ENCODE results near the gene LMOD3. TPM values are rescaled to one million over a fixed set of nuclear protein-coding genes. Genes with fewer than 3 reads are reported as not detected.
A peak's percentile ranks its signal among the peaks of the same experiment; 100 is the strongest.

LMOD3 gene
- total and polyA plus RNA-seq, 9 of the 15 experiments (the other 6 are each of a cell fraction or from before 2014, with no cell fraction given), result 0.03 TPM; not detected in 8

DNA sequence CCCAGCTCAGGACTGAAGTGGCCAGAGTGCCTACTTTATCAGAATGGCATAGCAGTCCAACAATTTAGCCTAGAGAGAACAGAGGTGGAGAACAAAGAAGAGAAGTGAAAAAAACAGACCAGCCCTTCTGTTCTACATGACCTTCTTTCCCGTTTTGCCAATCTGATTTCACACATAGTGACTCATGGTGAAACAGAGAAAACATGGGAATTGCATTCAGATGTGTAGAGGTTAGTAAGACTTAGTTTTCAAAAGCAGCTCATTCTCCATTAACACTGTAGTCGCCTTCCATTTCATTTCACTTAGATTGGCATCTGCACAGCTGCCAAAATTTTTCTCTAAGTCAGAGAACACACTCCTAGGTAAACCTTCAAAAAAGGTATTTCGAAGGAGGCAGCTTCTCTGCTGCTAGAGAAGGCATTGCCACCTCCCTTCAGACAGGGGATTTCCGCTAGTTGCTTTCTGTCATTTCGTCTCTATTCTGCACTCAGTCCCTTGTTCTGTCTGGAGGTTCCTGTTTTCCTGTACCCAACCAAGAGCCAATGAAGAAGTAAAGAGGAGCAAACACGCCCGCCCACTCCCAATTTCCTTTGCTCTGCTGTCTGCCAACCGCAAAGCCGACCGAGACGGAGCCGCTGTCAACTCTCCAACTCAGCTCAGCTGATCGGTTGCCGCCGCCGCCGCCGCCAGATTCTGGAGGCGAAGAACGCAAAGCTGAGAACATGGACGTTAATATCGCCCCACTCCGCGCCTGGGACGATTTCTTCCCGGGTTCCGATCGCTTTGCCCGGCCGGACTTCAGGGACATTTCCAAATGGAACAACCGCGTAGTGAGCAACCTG, 37.8 kb downstream of the LMOD3 start, which contains the start of gene ARL6IP5 (continued):
- no peak for TF ChIP-seq SRF (CRISPR knock-in tag; IDR thresholded peaks at IDR 0.05)
- no peak for TF ChIP-seq MAFG (tag; conservative IDR thresholded peaks at IDR 0.05)
- TF ChIP-seq NR3C1 (CRISPR knock-in tag; IDR thresholded peaks at IDR 0.05), result no peak
- no peak for TF ChIP-seq FOXA1 (IDR thresholded peaks at IDR 0.05; ENCODE audit: borderline replicate concordance)
- peak; percentile 19; the same call in 1 of the 2 replicates for TF ChIP-seq CTBP1 (IDR thresholded peaks at IDR 0.05; ENCODE audit: borderline replicate concordance)
- no peak for TF ChIP-seq RBM15 (IDR thresholded peaks at IDR 0.05; ENCODE audit: insufficient read depth, low read length)
- TF ChIP-seq, protein P1, sequence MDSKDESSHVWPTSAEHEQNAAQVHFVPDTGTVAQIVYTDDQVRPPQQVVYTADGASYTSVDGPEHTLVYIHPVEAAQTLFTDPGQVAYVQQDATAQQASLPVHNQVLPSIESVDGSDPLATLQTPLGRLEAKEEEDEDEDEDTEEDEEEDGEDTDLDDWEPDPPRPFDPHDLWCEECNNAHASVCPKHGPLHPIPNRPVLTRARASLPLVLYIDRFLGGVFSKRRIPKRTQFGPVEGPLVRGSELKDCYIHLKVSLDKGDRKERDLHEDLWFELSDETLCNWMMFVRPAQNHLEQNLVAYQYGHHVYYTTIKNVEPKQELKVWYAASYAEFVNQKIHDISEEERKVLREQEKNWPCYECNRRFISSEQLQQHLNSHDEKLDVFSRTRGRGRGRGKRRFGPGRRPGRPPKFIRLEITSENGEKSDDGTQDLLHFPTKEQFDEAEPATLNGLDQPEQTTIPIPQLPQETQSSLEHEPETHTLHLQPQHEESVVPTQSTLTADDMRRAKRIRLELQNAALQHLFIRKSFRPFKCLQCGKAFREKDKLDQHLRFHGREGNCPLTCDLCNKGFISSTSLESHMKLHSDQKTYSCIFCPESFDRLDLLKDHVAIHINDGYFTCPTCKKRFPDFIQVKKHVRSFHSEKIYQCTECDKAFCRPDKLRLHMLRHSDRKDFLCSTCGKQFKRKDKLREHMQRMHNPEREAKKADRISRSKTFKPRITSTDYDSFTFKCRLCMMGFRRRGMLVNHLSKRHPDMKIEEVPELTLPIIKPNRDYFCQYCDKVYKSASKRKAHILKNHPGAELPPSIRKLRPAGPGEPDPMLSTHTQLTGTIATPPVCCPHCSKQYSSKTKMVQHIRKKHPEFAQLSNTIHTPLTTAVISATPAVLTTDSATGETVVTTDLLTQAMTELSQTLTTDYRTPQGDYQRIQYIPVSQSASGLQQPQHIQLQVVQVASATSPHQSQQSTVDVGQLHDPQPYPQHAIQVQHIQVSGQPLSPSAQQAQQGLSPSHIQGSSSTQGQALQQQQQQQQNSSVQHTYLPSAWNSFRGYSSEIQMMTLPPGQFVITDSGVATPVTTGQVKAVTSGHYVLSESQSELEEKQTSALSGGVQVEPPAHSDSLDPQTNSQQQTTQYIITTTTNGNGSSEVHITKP (IDR thresholded peaks at IDR 0.05; ENCODE audit: partially characterized antibody), result no peak
- peak; percentile 65; the same call in 1 of the 2 replicates for TF ChIP-seq ESRRA (IDR thresholded peaks at IDR 0.05; ENCODE audit: borderline replicate concordance, low read depth)
- TF ChIP-seq SOX6 (IDR thresholded peaks at IDR 0.05), result no peak
- no peak for TF ChIP-seq ELF4 (CRISPR knock-in tag; IDR thresholded peaks at IDR 0.05)
- 0 out of 2 replicates have a peak, but pooled peaks have one; percentile 21 for TF ChIP-seq ZNF384 (IDR thresholded peaks at IDR 0.05; ENCODE audit: low read depth, low read length)
- TF ChIP-seq MCM2 (IDR thresholded peaks at IDR 0.05; ENCODE audit: low read depth), result no peak
- TF ChIP-seq, protein P2, sequence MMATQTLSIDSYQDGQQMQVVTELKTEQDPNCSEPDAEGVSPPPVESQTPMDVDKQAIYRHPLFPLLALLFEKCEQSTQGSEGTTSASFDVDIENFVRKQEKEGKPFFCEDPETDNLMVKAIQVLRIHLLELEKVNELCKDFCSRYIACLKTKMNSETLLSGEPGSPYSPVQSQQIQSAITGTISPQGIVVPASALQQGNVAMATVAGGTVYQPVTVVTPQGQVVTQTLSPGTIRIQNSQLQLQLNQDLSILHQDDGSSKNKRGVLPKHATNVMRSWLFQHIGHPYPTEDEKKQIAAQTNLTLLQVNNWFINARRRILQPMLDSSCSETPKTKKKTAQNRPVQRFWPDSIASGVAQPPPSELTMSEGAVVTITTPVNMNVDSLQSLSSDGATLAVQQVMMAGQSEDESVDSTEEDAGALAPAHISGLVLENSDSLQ (IDR thresholded peaks at IDR 0.05), result peak; percentile 76
- TF ChIP-seq HNRNPK (IDR thresholded peaks at IDR 0.05; ENCODE audit: low read depth, low read length, poor library complexity, severe bottlenecking), result no peak
- TF ChIP-seq, protein P3, sequence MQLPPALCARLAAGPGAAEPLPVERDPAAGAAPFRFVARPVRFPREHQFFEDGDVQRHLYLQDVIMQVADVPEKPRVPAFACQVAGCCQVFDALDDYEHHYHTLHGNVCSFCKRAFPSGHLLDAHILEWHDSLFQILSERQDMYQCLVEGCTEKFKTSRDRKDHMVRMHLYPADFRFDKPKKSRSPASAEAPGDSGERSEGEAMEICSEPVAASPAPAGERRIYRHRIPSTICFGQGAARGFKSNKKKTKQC (CRISPR knock-in tag; IDR thresholded peaks at IDR 0.05), result no peak
- TF ChIP-seq MYBL2 (IDR thresholded peaks at IDR 0.05; ENCODE audit: low read depth), result no peak
- TF ChIP-seq MYBL2 (CRISPR knock-in tag; IDR thresholded peaks at IDR 0.05; ENCODE audit: borderline replicate concordance), result no peak
- TF ChIP-seq CREBBP (IDR thresholded peaks at IDR 0.05; ENCODE audit: low read depth, low read length), result no peak
- TF ChIP-seq KDM4B (IDR thresholded peaks at IDR 0.05; ENCODE audit: borderline replicate concordance in 2 of 2, low read depth in 1 of 2), result no peak
- TF ChIP-seq DMBX1 (CRISPR knock-in tag; IDR thresholded peaks at IDR 0.05; ENCODE audit: borderline replicate concordance), result no peak
- no peak; the same call in none of the 2 replicates for TF ChIP-seq SMARCA4 (IDR thresholded peaks at IDR 0.05)
- TF ChIP-seq HMG20B (CRISPR knock-in tag; IDR thresholded peaks at IDR 0.05), result no peak
- TF ChIP-seq ZNF79 (CRISPR knock-in tag; IDR thresholded peaks at IDR 0.05; ENCODE audit: low read depth), result no peak
- TF ChIP-seq CBX3 (IDR thresholded peaks at IDR 0.05; ENCODE audit: borderline replicate concordance in 1 of 2, low read length in 2 of 2), result 0 out of 3 replicates have a peak, but pooled peaks of 1 of the 2 experiments have one; percentile 14

Measured in K562 (cell line).